ENCODE results near the gene ZKSCAN5.
A peak's percentile ranks its signal among the peaks of the same experiment; 100 is the strongest.

Gene ZKSCAN5

GRCh38 chr7:99473315-99473596 is 31.2 kb upstream of the ZKSCAN5 start:
- DNase-seq (ENCODE audit: low read depth), result no peak

GRCh38 chr7:99476107-99476506 is 28.4 kb upstream of the ZKSCAN5 start:
- no peak overlapping the region for H3K4me3 ChIP-seq (ENCODE audit: low read depth, low read length)
- TF ChIP-seq CTCF (IDR thresholded peaks at IDR 0.05; ENCODE audit: low read depth, low read length, missing control alignments), result no peak
- no peak for DNase-seq (ENCODE audit: low read depth)

More at GRCh38 chr7:99473315-99473596, 31.2 kb upstream of the ZKSCAN5 start:
- peak overlapping the region; percentile 89 for H3K4me3 ChIP-seq (ENCODE audit: low read depth, low read length)
- TF ChIP-seq CTCF (IDR thresholded peaks at IDR 0.05; ENCODE audit: low read depth, low read length, missing control alignments), result no peak

- no peak overlapping the region for H3K4me3 ChIP-seq (ENCODE audit: low read depth, low read length)
- no peak for DNase-seq (ENCODE audit: low read depth)
- TF ChIP-seq CTCF (IDR thresholded peaks at IDR 0.05; ENCODE audit: low read depth, low read length, missing control alignments), result no peak
These were observed 25.7 kb upstream of the ZKSCAN5 start for GRCh38 chr7:99478464-99479440.

- no peak for DNase-seq (ENCODE audit: low read depth)
- no peak for TF ChIP-seq CTCF (IDR thresholded peaks at IDR 0.05; ENCODE audit: low read depth, low read length, missing control alignments)
- no peak overlapping the region for H3K4me3 ChIP-seq (ENCODE audit: low read depth, low read length)
These were observed 19.4 kb upstream of the ZKSCAN5 start for GRCh38 chr7:99485094-99485493.

GRCh38 chr7:99489235-99489634 is 15.2 kb upstream of the ZKSCAN5 start:
- TF ChIP-seq CTCF (IDR thresholded peaks at IDR 0.05; ENCODE audit: low read depth, low read length, missing control alignments), result no peak
- H3K4me3 ChIP-seq (ENCODE audit: low read depth, low read length), result no peak overlapping the region
- DNase-seq (ENCODE audit: low read depth), result no peak

GRCh38 chr7:99490878-99491277 is 13.6 kb upstream of the ZKSCAN5 start:
- DNase-seq (ENCODE audit: low read depth), result no peak
- TF ChIP-seq CTCF (IDR thresholded peaks at IDR 0.05; ENCODE audit: low read depth, low read length, missing control alignments), result no peak
- no peak overlapping the region for H3K4me3 ChIP-seq (ENCODE audit: low read depth, low read length)

GRCh38 chr7:99493823-99494222 is 10.6 kb upstream of the ZKSCAN5 start:
- no peak for DNase-seq (ENCODE audit: low read depth)
- TF ChIP-seq CTCF (IDR thresholded peaks at IDR 0.05; ENCODE audit: low read depth, low read length, missing control alignments), result no peak
- no peak overlapping the region for H3K4me3 ChIP-seq (ENCODE audit: low read depth, low read length)
